Upper lobe of right lung (tissue), 1 donor: Measurements from ENCODE around the gene DCAF11. TPM values are rescaled to one million over a fixed set of nuclear protein-coding genes. Genes with fewer than 3 reads are reported as not detected.
A peak's percentile ranks its signal among the peaks of the same experiment; 100 is the strongest.

Experiments
- ATAC-seq: fragments of 200-7000 bp; cut with Tn5 transposase; one replicate; pipeline ENCODE4 v1.9.1; 2020; ENCODE audit warnings: mild to moderate bottlenecking, moderate library complexity
- DNase-seq: peaks from one replicate; pipeline ENCODE4 v3.0.0-alpha.2; 2020
- H3K27ac ChIP-seq: fragments of 200-600 bp; one replicate; pipeline ENCODE4 v1.8.0; 2022
- H3K27me3 ChIP-seq: fragments of 200-600 bp; one replicate; pipeline ENCODE4 v1.8.0; 2022; ENCODE audit warnings: mild to moderate bottlenecking
- H3K36me3 ChIP-seq: fragments of 200-600 bp; one replicate; pipeline ENCODE4 v1.8.0; 2022
- H3K4me1 ChIP-seq: fragments of 200-600 bp; one replicate; pipeline ENCODE4 v1.8.0; 2022
- H3K4me3 ChIP-seq: fragments of 200-600 bp; one replicate; pipeline ENCODE4 v1.8.0; 2022; ENCODE audit warnings: mild to moderate bottlenecking
- H3K9me3 ChIP-seq: fragments of 200-600 bp; one replicate; pipeline ENCODE4 v1.8.0; 2022
- intact Hi-C: fragments of 100-400 bp; cut with DNase I; formaldehyde crosslinking; loops from one replicate; pipeline ENCODE4 v1.11.0; 2022
- total RNA-seq: library from RNA; stranded (reverse); fragmentation: NEBNext Ultra II Directional; extraction: Animal tissue kit (Norgen Biotek cat#: 25700); gene quantifications from one replicate; pipeline ENCODE4 v1.2.1, GENCODE V29; 2021
- TF ChIP-seq, protein P1 (sequence below): fragments of 200-600 bp; IDR thresholded peaks from one replicate; pipeline ENCODE4 v1.8.0; 2022; ENCODE audit warnings: antibody characterized with exemption
- donor health status: DM: no; HTN: yes; CAD: no; lungs with severe emphysema.

The DCAF11 gene
- total RNA-seq, 1 donor from 2014 or later, result 57.8 TPM

DNA sequence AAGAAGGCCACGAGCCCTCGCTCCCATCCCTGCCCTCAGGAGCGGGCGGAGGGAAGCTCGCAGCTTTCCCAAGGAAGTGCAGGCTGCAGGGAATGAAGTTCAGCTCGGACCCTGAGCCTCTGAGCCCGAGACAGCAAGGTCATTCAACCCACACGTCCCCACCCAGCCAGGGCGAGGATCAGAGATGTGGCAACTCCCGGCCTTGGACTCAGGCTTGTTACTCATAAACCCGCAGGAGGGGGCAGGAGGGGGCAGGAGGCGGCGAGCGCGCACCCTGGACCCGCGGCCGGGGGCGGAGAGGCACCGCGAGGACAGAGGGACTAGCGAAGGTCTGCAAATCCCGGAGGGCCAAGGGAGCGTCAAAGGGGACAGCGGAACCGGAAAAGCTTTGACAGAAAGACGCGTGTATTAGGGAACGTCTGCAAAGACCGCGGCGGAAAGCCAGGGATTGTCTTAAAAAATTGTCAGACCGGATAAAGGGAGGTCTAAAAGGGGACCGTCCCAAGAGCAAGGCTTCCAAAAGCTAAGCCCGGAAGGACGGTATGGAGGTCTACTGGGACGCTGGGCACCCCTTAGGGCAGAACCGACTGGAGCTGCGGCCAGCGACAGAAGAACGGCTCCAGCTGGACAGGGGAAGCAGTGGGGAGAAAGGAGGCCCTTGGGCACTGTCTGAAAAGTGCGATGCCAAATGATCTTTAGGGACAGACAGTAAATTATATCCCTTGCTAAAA is 611 bp upstream of the DCAF11 start:
- no peaks in the 10 kb centered on the region for H3K27me3 ChIP-seq
- intact Hi-C loops, result no loop called here
- H3K9me3 ChIP-seq, result no peaks in the 10 kb centered on the region

GRCh38 chr14:24115422-24116127 is 998 bp downstream of the DCAF11 start:
- peaks cover 15% of the 10 kb centered on the region for H3K4me1 ChIP-seq
- peaks cover 41% of the 10 kb centered on the region for H3K36me3 ChIP-seq
- DNase-seq (no peak), ATAC-seq (no peak)
- TF ChIP-seq, protein P1, sequence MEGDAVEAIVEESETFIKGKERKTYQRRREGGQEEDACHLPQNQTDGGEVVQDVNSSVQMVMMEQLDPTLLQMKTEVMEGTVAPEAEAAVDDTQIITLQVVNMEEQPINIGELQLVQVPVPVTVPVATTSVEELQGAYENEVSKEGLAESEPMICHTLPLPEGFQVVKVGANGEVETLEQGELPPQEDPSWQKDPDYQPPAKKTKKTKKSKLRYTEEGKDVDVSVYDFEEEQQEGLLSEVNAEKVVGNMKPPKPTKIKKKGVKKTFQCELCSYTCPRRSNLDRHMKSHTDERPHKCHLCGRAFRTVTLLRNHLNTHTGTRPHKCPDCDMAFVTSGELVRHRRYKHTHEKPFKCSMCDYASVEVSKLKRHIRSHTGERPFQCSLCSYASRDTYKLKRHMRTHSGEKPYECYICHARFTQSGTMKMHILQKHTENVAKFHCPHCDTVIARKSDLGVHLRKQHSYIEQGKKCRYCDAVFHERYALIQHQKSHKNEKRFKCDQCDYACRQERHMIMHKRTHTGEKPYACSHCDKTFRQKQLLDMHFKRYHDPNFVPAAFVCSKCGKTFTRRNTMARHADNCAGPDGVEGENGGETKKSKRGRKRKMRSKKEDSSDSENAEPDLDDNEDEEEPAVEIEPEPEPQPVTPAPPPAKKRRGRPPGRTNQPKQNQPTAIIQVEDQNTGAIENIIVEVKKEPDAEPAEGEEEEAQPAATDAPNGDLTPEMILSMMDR, result no peak
- H3K4me3 ChIP-seq, result peak overlapping the region; percentile 73
- peak overlapping the region; percentile 99 for H3K27ac ChIP-seq
- H3K9me3 ChIP-seq, result no peaks in the 10 kb centered on the region
- no peaks in the 10 kb centered on the region for H3K27me3 ChIP-seq
- intact Hi-C loops, result no loop called here

More for the DNA sequence above, 611 bp upstream of the DCAF11 start:
- TF ChIP-seq, protein P1, result no peak
- Histone ChIP-seq H3K36me3 (peaks cover 25% of the 10 kb centered on the region), H3K4me1 (peaks cover 18% of the 10 kb centered on the region), H3K4me3 (peak overlapping the region; percentile 73), H3K27ac (peak overlapping the region; percentile 99)
- peak; percentile 95 for DNase-seq
- peak; percentile 67 for ATAC-seq

- Histone ChIP-seq H3K27ac (no peak overlapping the region), H3K4me1 (peaks cover 15% of the 10 kb centered on the region), H3K27me3 (no peaks in the 10 kb centered on the region), H3K4me3 (peak overlapping the region; percentile 73), H3K9me3 (no peaks in the 10 kb centered on the region), H3K36me3 (peaks cover 48% of the 10 kb centered on the region)
- DNase-seq, result no peak
- intact Hi-C loops, result no loop called here
- no peak for ATAC-seq
- TF ChIP-seq, protein P1, result no peak
These were observed 1.7 kb downstream of the DCAF11 start for GRCh38 chr14:24116128-24116814.

GRCh38 chr14:24117179-24117578 is 2.6 kb downstream of the DCAF11 start:
- DNase-seq (no peak), ATAC-seq (no peak)
- Histone ChIP-seq H3K4me3 (no peak overlapping the region), H3K4me1 (peaks cover 15% of the 10 kb centered on the region), H3K9me3 (no peaks in the 10 kb centered on the region), H3K36me3 (peaks cover 57% of the 10 kb centered on the region), H3K27me3 (no peaks in the 10 kb centered on the region), H3K27ac (no peak overlapping the region)
- TF ChIP-seq, protein P1, result no peak
- intact Hi-C loops, result no loop called here

GRCh38 chr14:24119691-24120090 is 5.1 kb downstream of the DCAF11 start:
- Histone ChIP-seq H3K27me3 (no peaks in the 10 kb centered on the region), H3K36me3 (peaks cover 79% of the 10 kb centered on the region), H3K27ac (no peak overlapping the region), H3K4me1 (peaks cover 15% of the 10 kb centered on the region), H3K9me3 (no peaks in the 10 kb centered on the region), H3K4me3 (no peak overlapping the region)
- ATAC-seq (no peak), DNase-seq (no peak)
- intact Hi-C loops, result no loop called here
- TF ChIP-seq, protein P1, result no peak
